HK-2 (cell line): Measurements from ENCODE around the gene GRAMD1B.
"Not testable (repeated sequence)": the region's sequence is repeated elsewhere in the genome, so short reads cannot be mapped to it uniquely, and the experiment has no call there.

Source experiments
- DNase-seq: peaks from one replicate; pipeline ENCODE4 v3.0.0-alpha.2; 2018; ENCODE audit not compliant: unreplicated experiment

Gene GRAMD1B

GRCh38 chr11:123641495-123641840 lies 211.4 kb downstream of the GRAMD1B start:
- no peak for DNase-seq

- no peak for DNase-seq
These were observed 212.4 kb downstream of the GRAMD1B start for GRCh38 chr11:123642435-123642834.

- DNase-seq, result no peak
These were observed 215.4 kb downstream of the GRAMD1B start for GRCh38 chr11:123645286-123645975.

GRCh38 chr11:123650901-123651300 lies 220.8 kb downstream of the GRAMD1B start:
- no peak for DNase-seq

- DNase-seq, result no peak
These were observed 222.5 kb downstream of the GRAMD1B start for GRCh38 chr11:123652599-123652998.

- no peak for DNase-seq
These were observed 223.4 kb downstream of the GRAMD1B start for GRCh38 chr11:123653483-123653826.

GRCh38 chr11:123653827-123654565 lies 223.9 kb downstream of the GRAMD1B start:
- DNase-seq, result peak; percentile 31

GRCh38 chr11:123654566-123655081 lies 224.6 kb downstream of the GRAMD1B start, which contains the start of gene SCN3B:
SCN3B (minus strand) TSS chr11:123654624; CDS start chr11:123653801, 823 bp downstream.
- DNase-seq, result peak; percentile 51

GRCh38 chr11:123659311-123659710 lies 229.2 kb downstream of the GRAMD1B start:
- no peak for DNase-seq

GRCh38 chr11:123659965-123660364 lies 229.9 kb downstream of the GRAMD1B start:
- not testable (repeated sequence) for DNase-seq

- no peak for DNase-seq
These were observed 235.2 kb downstream of the GRAMD1B start for GRCh38 chr11:123665306-123665705.

GRCh38 chr11:123670081-123670480 lies 240.0 kb downstream of the GRAMD1B start:
- no peak for DNase-seq

GRCh38 chr11:123671534-123671933 lies 241.5 kb downstream of the GRAMD1B start:
- DNase-seq, result no peak

- DNase-seq, result no peak
These were observed 242.5 kb downstream of the GRAMD1B start for GRCh38 chr11:123672568-123672967.

GRCh38 chr11:123674297-123674696 lies 244.2 kb downstream of the GRAMD1B start:
- no peak for DNase-seq
